ENCODE measurements around the gene ATP8A2. TPM values are rescaled to one million over a fixed set of nuclear protein-coding genes. Genes with fewer than 3 reads are reported as not detected.
"Not testable (repeated sequence)": the region's sequence is repeated elsewhere in the genome, so short reads cannot be mapped to it uniquely, and the experiment has no call there.

The ATP8A2 gene
- total RNA-seq, 2 experiments from 2014 or later: 0.92 to 0.94 TPM

DNA sequence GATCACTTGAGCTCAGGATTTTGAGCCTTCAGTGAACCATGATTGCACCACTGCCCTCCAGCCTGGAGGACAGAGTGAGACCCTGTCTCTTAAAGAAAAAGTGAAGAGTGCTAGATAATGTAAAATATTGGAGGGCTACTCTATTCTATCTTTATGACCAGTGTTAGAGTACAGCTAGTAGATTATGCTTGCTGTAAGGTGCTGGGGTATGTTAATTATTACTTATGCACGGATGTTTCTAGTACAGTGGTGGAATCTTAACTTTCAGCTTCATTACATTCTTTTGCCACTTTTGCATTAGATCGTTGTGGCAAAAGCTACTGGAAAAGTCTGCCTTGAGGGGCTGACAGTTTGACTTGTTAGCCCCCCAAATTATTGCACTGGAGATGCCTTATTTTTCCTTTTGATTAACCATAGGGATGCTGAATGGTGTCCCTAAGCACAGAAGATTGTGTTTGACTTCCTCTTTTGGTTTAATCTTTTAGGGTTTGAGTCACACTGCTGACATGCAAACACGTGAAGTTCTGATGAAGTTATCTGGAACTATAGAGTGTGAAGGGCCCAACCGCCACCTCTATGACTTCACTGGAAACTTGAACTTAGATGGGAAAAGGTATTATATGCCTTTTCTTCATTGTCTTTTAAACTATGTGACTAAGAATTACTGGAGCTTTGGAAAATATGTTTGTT is 169.8 kb downstream of the ATP8A2 start:
- peaks cover 9% of the 10 kb centered on the region for H3K27me3 Mint-ChIP-seq

DNA sequence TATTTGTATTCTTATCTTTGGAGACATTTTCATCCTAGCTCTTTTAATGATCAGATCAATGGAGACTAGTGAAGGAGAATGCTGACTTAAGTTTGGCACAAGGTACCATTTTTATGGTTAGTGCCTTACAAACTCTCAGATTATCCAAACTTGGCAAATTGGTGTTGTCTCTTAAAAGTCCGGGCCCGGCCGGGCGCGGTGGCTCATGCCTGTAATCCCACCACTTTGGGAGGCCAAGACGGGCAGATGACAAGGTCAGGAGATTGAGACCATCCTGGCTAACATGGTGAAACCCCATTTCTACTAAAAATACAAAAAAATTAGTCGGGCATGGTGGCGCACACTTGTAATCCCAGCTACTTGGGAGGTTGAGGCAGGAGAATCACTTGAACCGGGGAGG is 177.2 kb downstream of the ATP8A2 start:
- ATAC-seq; POLR2A ChIA-PET; intact Hi-C loops (cut with micrococcal nuclease); H3K27ac Mint-ChIP-seq; H3K4me1 Mint-ChIP-seq (ENCODE audit: low read depth); H3K4me3 Mint-ChIP-seq; DNase-seq; H3K9me3 Mint-ChIP-seq; CTCF ChIA-PET; H3K36me3 Mint-ChIP-seq (ENCODE audit: low read depth): not testable (repeated sequence)
- H3K27me3 Mint-ChIP-seq: peaks cover 11% of the 10 kb centered on the region

More for the DNA sequence above, 169.8 kb downstream of the ATP8A2 start:
- no peak for TF ChIP-seq CTCF (IDR thresholded peaks at IDR 0.05)
- ATAC-seq (no peak), DNase-seq (no peak)
- Mint-ChIP-seq H3K36me3 (ENCODE audit: low read depth) (no peaks in the 10 kb centered on the region), H3K4me3 (no peak overlapping the region), H3K9me3 (no peaks in the 10 kb centered on the region), H3K27ac (no peak overlapping the region), H3K4me1 (ENCODE audit: low read depth) (no peaks in the 10 kb centered on the region)
- intact Hi-C loops (cut with micrococcal nuclease): no loop called here
- CTCF ChIA-PET: interaction anchor here (0.8 kb wide), 1 partner anchor 33 kb away, joined by 7 read pairs; no protein-coding TSS in a partner anchor
- POLR2A ChIA-PET: no interaction called here

- H3K36me3 Mint-ChIP-seq (ENCODE audit: low read depth): no peaks in the 10 kb centered on the region
- no peak for TF ChIP-seq CTCF (IDR thresholded peaks at IDR 0.05)
- intact Hi-C loops (cut with micrococcal nuclease): no loop called here
- H3K9me3 Mint-ChIP-seq: no peaks in the 10 kb centered on the region
- CTCF ChIA-PET: interaction anchor here (0.7 kb wide), 1 partner anchor 10 kb away, joined by 3 read pairs; no protein-coding TSS in a partner anchor
- H3K4me3 Mint-ChIP-seq: no peak overlapping the region
- H3K27ac Mint-ChIP-seq: no peak overlapping the region
- H3K4me1 Mint-ChIP-seq (ENCODE audit: low read depth): no peaks in the 10 kb centered on the region
- DNase-seq (no peak), ATAC-seq (no peak)
- POLR2A ChIA-PET: no interaction called here
- peaks cover 20% of the 10 kb centered on the region for H3K27me3 Mint-ChIP-seq
Observed at GRCh38 chr13:25561812-25562211, 190.0 kb downstream of the ATP8A2 start.

DNA sequence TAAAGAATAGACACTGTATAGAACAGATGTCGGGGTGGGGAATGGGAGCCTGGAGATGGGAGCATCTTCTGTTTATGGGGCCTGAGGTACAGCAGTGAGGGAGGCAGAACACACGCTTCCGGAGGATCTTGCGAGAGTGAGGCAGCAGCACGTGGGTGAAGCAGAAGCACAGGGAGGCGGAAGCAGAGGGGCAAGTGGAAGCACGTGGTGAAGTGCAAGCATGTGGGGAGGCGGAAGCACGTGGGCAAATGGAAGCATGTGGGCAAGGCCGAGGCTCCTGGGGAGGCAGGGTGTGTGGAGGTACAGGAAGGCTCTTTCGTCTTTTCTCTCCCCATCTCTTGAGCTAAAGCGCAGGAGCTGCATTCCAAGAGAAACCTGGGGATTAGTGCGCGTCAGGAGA is 198.4 kb downstream of the ATP8A2 start:
- ChIA-PET POLR2A (no interaction called here), CTCF (no interaction called here)
- DNase-seq (no peak), ATAC-seq (no peak)
- intact Hi-C loops (cut with micrococcal nuclease): loop anchor here (5.0 kb wide), 1 partner anchor 492 kb away; no protein-coding TSS in a partner anchor
- Mint-ChIP-seq H3K27ac (no peak overlapping the region), H3K27me3 (peaks cover 26% of the 10 kb centered on the region), H3K36me3 (ENCODE audit: low read depth) (no peaks in the 10 kb centered on the region), H3K4me1 (ENCODE audit: low read depth) (no peaks in the 10 kb centered on the region), H3K4me3 (no peak overlapping the region), H3K9me3 (no peaks in the 10 kb centered on the region)
- TF ChIP-seq CTCF (IDR thresholded peaks at IDR 0.05): no peak

DNA sequence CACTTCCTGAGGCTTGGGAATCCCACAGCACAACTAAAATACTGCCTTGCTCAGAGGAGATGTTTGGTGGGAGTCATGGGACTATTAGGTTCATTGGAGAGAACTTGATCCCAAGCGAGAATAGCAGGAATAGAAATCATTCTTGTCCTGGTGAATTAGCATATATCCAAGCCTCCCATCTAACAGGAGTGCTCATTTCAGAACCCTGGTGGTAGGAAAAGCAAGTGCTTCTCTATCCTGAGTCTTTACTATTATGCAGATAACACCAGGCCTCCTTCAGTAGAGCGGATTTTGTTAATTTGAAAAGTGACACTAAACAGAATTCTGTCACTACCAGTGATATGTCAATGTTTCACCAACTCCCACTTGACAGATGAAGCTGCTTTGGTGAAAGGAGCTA is 199.5 kb downstream of the ATP8A2 start:
- ChIA-PET POLR2A (no interaction called here), CTCF (interaction anchor here (0.7 kb wide), 1 partner anchor 8 kb away, joined by 3 read pairs; no protein-coding TSS in a partner anchor)
- DNase-seq: no peak
- H3K36me3 Mint-ChIP-seq (ENCODE audit: low read depth): no peaks in the 10 kb centered on the region
- ATAC-seq: no peak
- H3K9me3 Mint-ChIP-seq: no peaks in the 10 kb centered on the region
- no peak overlapping the region for H3K4me3 Mint-ChIP-seq
- no peak for TF ChIP-seq CTCF (IDR thresholded peaks at IDR 0.05)
- no peak overlapping the region for H3K27ac Mint-ChIP-seq
- intact Hi-C loops (cut with micrococcal nuclease): loop anchor here (5.0 kb wide), 1 partner anchor 491 kb away; no protein-coding TSS in a partner anchor
- H3K4me1 Mint-ChIP-seq (ENCODE audit: low read depth): no peaks in the 10 kb centered on the region
- H3K27me3 Mint-ChIP-seq: peaks cover 22% of the 10 kb centered on the region

DNA sequence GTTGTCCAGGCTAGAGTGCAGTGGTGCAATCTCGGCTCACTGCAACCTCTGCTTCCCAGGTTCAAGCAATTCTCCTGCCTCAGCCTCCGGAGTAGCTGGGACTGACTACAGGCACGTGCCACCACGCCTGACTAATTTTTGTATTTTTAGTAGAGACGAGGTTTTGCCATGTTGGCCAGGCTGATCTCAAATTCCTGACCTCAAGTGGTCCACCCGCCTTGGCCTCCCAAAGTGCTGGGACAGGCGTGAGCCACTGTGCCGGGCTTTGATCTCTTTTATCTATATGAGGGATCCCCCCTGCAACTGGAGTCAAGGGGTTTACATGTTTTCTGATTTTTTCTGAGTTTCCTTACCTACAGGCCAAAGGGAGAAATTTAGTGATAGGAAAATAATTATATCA is 200.4 kb downstream of the ATP8A2 start:
- H3K4me3 Mint-ChIP-seq; H3K27ac Mint-ChIP-seq; H3K36me3 Mint-ChIP-seq (ENCODE audit: low read depth); H3K4me1 Mint-ChIP-seq (ENCODE audit: low read depth); DNase-seq; H3K9me3 Mint-ChIP-seq; POLR2A ChIA-PET; ATAC-seq: not testable (repeated sequence)
- H3K27me3 Mint-ChIP-seq: peaks cover 18% of the 10 kb centered on the region
- CTCF ChIA-PET: interaction anchor here (0.7 kb wide), 1 partner anchor 9 kb away, joined by 3 read pairs; no protein-coding TSS in a partner anchor
- intact Hi-C loops (cut with micrococcal nuclease): loop anchor here (5.0 kb wide), 1 partner anchor 490 kb away; no protein-coding TSS in a partner anchor
